HuH-7.5 (cell line): ENCODE data around the gene PYCARD.
"Not testable (repeated sequence)": the region's sequence is repeated elsewhere in the genome, so short reads cannot be mapped to it uniquely, and the experiment has no call there.

Source experiments
- DNase-seq: peaks from one replicate; pipeline ENCODE4 v3.0.0; 2011; ENCODE audit warnings: low spot score

PYCARD gene

GRCh38 chr16:31202414-31203375 is at the start of gene PYCARD:
Gene PYCARD, minus strand, starts transcription at chr16:31202760. Its CDS starts 70 bp downstream, at chr16:31202690.
- DNase-seq: no peak

DNA sequence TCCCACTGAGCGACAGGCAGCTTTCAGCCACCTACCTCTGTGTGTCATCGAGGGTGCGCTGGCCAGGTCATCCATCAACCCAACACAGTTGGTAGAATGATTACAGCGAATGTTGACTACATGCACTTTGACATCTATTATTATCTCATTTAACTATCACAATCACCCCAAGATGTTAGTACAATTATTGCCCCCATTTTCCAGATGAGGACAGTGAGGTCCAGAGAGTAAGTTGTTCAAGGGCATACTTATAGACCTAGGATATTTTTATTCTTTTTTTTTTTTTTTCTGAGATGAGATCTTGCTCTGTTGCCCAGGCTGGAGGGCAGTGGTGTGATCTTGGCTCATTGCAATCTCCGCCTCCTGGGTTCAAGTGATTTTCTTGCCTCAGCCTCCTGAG is 48.9 kb upstream of the PYCARD start:
- no peak for DNase-seq

DNA sequence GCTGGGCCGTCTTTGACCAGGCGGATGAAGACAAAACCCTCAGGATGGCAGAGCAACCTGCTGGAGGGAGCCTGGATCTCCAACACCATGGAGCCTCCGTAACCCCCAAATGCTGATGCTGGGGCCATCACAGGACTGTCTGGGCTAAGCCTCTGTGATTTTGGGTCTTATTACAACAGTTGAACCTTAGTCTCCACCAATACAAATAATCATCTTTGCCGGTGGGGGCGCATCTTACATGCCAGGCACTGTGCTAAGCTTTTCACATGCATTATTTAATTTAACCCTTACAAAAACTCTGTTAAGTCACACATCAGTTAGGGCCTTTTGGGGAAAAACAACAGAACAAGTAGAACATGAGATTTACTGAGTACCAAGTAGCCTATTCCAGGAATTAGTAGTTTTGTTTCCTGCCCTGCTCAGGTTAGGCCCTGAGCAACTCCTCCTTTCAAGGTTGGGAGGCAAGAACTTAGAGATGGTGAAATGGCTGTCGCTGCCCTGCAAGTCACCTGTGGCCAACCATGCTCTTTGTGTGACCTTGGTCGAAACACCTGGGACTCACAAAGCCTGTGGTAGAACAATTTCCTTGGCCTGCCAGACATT is 48.3 kb upstream of the PYCARD start:
- no peak for DNase-seq

DNA sequence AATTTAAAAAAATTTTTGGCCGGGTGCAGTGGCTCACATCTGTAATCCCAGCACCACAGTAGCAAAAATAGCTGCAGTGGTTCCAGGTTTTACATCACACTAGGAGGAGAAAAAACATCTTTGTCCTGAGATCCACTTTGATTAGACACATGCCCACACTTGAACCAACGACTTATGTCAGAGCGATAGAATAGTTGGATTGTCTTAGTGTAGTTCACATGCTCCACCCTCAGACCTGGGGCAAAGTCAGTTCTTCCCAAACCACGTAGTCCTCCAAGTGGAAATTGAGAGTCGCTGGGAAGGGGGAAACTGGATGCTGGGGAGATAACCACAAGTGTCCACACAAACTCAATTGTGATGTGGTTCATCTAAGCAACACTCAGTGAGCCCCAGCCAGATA is 45.8 kb upstream of the PYCARD start:
- no peak for DNase-seq

- DNase-seq: no peak
Measured at GRCh38 chr16:31246296-31246695, 43.7 kb upstream of the PYCARD start.

DNA sequence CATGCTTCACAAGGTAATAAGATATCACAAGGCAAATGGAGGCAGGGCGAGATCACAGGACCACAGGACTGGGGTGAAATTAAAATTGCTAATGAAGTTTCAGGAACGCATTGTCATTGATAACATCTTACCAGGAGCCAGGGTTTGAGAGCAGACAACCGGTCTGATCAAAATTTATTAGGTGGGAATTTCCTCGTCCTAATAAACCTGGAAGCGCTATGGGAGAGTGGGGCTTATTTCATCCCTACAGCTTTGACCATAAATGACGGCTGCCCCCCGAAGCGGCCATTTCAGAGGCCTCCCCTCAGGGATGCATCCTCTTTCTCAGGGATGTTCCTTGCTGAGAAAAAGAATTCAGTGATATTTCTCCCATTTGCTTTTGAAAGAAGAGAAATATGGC is 43.0 kb upstream of the PYCARD start:
- DNase-seq: not testable (repeated sequence)

DNA sequence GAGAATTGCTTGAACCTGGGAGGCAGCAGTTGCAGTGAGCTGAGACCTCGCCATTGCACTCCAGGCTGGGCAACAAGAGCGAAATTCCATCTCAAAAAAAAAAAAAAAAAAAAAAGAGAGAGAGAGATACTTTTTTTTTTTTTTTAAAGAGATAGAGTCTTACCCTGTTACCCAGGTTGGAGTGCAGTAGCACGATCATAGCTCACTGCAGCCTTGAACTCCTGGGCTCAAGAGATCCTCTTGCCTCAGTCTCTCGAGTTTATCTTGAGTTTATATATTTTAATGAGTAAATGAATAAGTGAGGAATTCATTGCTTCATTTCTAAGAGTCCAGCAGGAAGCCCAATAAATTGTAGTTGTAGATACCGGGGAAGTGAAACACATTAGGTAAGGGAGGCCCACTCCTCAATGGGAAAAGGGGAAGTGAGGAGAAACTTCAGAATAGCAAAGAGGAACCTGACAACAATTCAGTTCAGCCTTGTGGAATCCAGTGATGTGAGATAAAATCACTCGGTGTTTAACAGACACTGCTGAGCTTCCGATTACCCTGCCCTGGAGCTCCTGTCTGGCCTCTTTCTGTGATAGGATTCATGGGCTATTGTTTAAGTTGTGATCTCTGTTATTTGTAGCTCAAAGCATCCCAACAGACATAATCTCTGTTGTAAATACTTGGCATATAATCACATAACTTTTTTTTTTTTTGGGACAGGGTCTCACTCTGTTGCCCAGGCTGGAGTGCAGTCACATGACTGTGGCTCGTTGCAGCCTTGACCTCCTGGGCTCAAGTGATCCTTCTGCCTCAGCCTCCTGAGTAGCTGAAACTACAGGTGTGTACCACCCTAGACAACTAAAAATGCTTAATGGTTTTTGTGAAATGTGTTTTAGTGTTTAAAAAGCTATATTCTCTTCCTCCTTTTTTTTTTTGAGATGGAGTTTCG is 41.4 kb upstream of the PYCARD start:
- no peak for DNase-seq

DNA sequence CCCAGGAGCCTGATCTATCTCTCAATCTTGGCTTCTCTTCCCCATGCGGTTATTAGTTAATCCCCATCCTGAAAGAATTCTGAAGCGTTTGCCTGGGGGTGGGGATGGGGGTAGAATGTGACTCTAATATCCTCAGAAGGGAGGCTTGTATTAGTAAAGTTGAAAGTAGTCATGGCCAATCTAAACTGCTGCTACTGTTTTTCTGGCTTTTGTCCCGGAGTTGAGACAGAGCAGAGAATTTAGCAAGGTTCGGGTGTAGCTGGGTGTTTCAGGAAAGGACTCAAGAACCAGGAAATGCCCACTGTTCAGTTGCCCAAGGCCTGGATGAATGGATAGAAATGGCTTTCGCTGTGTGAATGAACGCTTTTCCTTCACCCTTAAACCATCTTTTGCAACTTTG is 39.6 kb upstream of the PYCARD start:
- DNase-seq: no peak

DNA sequence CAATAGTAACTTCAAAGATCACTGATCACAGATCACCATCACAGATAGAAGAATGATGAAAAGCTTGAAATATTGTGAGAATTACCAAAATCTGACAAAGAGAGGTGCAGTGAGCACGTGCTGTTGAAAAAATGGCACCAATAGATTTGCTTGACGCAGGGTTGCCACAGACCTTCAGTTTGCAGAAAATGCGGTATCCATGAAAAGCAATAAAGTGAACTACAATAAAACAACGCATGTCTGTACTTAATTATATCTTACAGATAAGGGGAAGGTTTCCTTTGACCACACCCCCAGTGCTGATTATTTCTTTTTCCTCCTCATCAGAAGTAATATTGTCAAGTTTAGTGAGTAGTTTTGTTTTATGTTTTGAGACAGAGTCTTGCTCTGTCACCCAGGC is 35.5 kb upstream of the PYCARD start:
- no peak for DNase-seq

DNA sequence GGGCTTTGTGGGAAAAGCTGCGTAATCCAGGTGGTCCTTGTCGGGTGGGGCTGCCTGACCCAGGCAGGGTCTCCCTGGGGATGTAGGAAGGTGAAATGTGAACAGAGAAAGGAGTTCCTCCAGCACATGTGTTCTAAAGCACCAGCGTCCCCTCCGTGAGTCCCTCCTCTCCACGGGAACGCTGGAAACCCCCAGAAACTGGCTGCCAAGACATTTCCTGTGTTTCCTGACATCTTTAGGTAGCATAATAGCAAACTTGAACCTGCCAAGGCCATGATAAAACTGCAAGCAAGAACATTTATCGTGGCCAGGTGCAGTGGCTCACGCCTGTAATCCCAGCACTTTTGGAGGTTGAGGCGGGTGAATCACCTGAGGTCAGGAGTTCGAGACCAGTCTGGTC is 26.9 kb upstream of the PYCARD start:
- no peak for DNase-seq

DNA sequence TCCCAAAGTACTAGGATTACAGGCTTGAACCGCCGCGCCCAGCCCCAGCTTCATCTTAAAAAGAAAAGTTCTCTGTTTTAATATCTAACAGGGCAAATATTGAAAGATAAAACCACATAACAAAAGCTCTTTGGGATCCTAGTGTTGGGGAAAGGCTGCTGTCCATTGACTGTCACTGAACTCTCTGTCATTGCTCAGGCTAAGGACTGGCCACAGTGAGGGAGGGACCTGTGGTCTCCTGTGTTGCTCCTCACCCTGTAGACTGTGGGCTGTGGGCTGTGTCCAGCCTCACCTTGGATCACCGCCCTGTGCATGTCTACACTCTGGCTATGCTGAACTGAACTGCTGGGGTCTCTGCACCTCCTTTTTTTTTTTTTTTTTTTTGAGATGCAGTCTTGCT is 25.6 kb upstream of the PYCARD start:
- DNase-seq: no peak

GRCh38 chr16:31225193-31225592 is 22.6 kb upstream of the PYCARD start:
- DNase-seq: no peak

DNA sequence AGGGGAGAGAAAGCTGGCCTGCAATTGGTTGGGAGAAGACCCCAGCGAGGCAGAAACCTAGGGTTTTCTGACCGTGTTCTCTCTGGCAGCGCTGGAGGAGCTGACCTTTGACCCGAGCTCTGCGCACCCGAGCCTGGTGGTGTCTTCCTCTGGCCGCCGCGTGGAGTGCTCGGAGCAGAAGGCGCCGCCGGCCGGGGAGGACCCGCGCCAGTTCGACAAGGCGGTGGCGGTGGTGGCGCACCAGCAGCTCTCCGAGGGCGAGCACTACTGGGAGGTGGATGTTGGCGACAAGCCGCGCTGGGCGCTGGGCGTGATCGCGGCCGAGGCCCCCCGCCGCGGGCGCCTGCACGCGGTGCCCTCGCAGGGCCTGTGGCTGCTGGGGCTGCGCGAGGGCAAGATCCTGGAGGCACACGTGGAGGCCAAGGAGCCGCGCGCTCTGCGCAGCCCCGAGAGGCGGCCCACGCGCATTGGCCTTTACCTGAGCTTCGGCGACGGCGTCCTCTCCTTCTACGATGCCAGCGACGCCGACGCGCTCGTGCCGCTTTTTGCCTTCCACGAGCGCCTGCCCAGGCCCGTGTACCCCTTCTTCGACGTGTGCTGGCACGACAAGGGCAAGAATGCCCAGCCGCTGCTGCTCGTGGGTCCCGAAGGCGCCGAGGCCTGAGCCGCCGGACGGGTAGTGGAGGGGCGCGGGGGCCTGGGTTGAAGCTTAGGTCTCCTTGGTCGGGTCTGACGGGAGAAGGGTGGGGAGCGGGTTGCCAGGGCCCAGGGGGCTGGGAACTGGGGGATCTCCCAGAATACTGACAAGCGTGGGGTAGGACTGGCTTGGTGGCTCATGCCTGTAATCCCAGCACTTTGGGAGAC is 21.8 kb upstream of the PYCARD start:
- no peak for DNase-seq

DNA sequence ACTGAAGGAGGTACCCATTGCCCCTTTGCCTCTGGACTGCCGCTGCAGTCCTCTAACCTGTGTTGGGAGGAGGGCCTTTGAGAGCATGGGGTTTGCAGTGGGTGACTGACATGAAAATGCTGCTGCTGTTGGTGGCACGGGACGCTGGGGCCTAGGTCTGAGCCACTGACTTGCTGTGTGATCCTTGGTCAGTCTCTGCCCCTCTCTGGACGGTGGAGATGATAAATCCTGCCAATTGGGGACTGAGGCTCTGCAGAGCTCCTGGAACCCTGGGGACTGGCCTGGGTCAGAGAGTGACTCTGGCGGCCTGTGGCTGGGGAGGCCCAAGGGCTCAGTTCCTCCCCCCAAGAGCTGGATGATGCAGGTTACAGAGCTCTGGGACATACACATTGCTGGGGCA is 20.5 kb upstream of the PYCARD start:
- DNase-seq: no peak

DNA sequence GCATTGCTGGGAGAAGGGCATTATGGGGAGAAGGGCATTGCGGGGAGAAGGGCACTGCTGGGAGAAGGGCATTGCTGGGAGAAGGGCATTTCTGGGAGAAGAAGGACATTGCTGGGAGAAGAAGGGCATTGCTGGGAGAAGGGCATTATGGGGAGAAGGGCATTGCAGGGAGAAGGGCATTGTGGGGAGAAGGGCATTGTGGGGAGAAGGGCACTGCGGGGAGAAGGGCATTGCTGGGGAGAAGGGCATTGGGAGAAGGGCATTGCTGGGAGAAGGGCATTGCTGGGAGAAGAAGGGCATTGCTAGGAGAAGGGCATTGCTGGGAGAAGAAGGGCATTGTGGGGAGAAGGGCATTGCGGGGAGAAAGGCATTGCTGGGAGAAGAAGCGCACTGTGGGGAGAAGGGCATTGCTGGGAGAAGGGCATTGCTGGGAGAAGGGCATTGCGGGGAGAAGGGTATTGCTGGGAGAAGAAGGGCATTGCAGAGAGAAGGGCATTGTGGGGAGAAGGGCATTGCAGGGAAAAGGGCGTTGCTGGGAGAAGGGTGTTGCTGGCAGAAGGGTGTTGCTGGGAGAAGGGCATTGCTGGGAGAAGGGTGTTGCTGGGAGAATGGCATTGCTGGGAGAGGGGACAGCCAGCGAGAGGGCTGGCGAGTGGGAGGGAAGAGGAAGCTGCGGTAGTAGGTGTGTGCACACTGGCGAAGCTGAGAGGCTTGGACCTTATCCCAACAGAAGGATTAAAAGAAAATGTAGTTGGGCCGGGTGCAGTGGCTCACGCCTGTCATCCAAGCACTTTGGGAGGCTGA is 19.0 kb upstream of the PYCARD start:
- DNase-seq: no peak

GRCh38 chr16:31219154-31219741 is 16.7 kb upstream of the PYCARD start:
- DNase-seq: no peak

DNA sequence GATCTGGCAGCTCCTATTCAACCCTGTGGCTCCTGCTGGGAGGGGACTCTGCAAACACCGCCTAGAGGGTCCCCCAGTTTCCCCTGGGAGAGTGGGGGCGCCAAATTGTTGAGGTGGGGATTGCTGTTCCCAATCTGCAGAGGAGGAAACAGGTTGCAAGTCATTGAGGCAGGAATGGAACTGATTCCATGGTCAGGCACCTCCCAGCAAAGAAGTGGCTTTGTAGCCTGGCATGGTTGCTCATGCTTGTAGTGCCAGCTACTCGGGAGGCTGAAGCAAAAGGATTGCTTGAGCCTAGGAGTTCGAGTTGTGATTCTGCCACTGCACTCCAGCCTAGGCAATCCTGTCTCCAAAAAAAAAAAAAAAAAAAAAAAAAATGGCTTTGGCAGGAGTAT is 14.6 kb upstream of the PYCARD start:
- no peak for DNase-seq

DNA sequence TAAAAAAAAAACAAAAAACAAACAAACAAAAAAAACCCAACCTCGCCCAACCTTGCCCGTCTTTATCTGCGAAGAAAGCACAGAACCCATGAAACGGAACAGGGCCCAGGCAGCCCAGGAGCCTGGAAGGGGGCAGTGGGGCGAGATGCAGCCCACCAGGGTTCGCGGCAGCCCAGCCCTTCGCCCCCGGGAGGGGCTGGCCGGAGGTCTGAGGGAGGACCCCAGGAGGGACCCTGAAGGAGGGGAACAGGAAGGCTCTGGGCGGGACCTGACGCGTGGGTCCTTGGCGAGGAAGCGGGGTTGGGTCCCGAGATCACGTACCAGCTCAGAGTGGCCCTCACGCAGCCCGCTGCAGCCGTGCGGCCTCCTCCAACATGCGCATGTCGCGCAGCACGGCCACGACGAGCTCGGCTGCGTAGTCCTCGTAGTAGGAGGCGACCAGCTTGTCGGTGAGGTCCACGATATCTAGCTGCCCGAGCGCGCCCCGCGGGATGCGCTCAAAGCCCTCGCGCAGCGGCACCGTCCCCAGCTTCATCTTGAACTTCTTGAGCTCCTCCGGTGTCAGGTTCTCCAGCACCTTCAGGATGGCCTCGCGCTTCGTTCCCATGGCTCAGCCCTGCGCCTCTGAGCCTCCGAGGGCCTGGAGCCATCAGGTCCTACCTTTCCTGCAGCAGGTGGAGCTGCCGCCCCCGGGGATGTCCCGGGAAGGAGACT is 14.0 kb upstream of the PYCARD start, which contains the start of gene PYDC1:
TSS of gene PYDC1 (minus strand) at position 714 of the 714 bp plus-strand sequence. CDS start at position 607, 107 bp downstream.
- no peak for DNase-seq
